Measurements from ENCODE around the gene CRYAA. TPM values are rescaled to one million over a fixed set of nuclear protein-coding genes. Genes with fewer than 3 reads are reported as not detected.

The CRYAA gene
- total and polyA plus RNA-seq, 3 experiments from 2014 or later: not detected

DNA sequence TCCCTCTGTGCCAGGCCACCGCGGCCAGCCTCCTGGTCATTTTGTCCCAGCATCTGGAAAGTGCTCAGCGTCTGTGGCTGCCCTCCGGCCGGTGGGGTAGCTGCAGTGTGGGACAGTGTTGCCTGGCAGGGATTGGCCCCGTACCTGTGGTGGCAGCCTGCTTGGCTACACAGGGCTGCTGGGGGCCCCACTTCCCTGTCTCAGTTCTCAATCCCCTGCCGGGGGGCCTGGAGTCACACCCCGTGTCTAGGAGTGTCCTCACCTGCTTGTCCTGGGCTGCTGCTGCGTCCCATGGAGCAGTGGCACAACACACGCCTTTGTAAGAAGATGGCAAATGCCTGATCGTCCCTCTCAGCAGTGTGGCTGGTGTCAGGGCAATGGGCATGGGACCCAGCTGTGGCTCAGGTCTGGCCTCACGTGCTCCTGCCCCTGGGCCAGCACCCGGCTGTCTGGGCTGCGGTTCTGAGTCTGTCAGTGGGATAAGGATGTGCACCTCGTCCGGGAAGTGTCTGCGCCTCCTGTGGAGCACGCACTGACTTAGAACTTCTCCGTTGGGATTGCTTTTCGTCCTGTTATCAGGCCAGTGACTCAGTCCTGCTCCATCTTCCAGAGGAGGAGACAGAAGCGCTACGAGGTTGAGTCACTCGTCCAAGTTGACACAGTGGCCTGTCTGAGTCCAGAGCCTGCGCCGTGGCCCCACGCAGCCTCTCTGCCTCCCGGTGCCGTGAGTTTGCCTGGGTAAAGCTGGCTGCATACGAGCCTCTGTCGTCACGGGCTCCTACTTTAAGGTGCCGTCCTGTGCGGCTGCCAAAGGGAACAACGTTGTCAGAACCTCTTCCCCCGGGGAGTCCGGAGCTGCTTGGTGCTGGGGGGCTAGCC, 41.0 kb downstream of the CRYAA start:
- no peaks in the 10 kb centered on the region for H3K36me3 ChIP-seq (ENCODE audit: insufficient read depth, low read length)
- ChIA-PET POLR2A (no interaction called here), CTCF (no interaction called here)
- no peaks in the 10 kb centered on the region for H3K9me3 ChIP-seq (ENCODE audit: low read length)
- H3K4me1 ChIP-seq (ENCODE audit: insufficient read depth, low read length): no peaks in the 10 kb centered on the region
- no peaks in the 10 kb centered on the region for H3K27me3 ChIP-seq (ENCODE audit: insufficient read depth, low read length, poor library complexity, severe bottlenecking)
- Mint-ChIP-seq H3K27me3 (peaks cover 14 to 29% of the 10 kb centered on the region in 2 donors), H3K4me1 (no peaks in the 10 kb centered on the region), H3K27ac (no peak overlapping the region), H3K36me3 (no peaks in the 10 kb centered on the region), H3K4me3 (no peak overlapping the region), H3K9me3 (peaks cover 0 to 6% (median 0%) of the 10 kb centered on the region in 5 donors)
- no peak for DNase-seq
- H3K4me3 ChIP-seq (ENCODE audit: low read length): no peak overlapping the region
- no peak overlapping the region for H3K27ac ChIP-seq (ENCODE audit: low read depth, low read length)

DNA sequence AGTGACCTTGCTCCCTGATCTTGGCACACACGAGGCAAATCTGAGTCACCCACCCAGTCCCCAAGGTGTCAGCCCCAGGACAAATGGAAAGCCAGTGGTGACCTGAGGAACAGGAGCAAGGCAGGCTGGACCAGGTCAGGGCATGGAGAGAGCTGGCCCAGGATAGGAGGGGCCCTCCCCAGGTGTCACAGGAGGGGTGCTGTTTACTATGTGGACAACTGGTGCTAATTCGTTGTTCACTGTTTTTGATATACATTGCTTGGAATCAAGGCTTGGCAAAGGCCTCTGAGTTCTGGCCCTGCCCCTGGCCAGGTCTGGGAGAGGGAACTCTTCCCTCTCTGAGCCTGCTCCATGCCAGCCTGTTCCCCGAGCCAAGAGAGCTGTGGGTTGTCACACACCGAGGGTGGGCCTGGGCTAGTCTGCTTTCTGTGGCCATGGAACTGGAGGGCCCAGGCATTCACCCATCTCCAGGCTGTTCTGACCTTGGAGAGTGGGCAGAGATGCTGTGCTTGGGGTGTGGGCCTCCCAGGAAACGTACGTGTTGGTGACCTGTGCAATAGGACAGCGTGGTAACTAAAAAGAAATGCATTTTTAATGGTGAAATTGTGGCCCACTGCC, 41.8 kb downstream of the CRYAA start:
- H3K36me3 ChIP-seq (ENCODE audit: insufficient read depth, low read length): no peaks in the 10 kb centered on the region
- Mint-ChIP-seq H3K4me3 (no peak overlapping the region), H3K4me1 (no peaks in the 10 kb centered on the region), H3K9me3 (peaks cover 0 to 6% (median 0%) of the 10 kb centered on the region in 5 donors), H3K27me3 (peaks cover 13 to 29% of the 10 kb centered on the region in 2 donors), H3K27ac (no peak overlapping the region), H3K36me3 (no peaks in the 10 kb centered on the region)
- POLR2A ChIA-PET: no interaction called here
- no peaks in the 10 kb centered on the region for H3K9me3 ChIP-seq (ENCODE audit: low read length)
- no peaks in the 10 kb centered on the region for H3K27me3 ChIP-seq (ENCODE audit: insufficient read depth, low read length, poor library complexity, severe bottlenecking)
- no peak overlapping the region for H3K27ac ChIP-seq (ENCODE audit: low read depth, low read length)
- no peak overlapping the region for H3K4me3 ChIP-seq (ENCODE audit: low read length)
- CTCF ChIA-PET: no interaction called here
- no peaks in the 10 kb centered on the region for H3K4me1 ChIP-seq (ENCODE audit: insufficient read depth, low read length)
- no peak for DNase-seq

DNA sequence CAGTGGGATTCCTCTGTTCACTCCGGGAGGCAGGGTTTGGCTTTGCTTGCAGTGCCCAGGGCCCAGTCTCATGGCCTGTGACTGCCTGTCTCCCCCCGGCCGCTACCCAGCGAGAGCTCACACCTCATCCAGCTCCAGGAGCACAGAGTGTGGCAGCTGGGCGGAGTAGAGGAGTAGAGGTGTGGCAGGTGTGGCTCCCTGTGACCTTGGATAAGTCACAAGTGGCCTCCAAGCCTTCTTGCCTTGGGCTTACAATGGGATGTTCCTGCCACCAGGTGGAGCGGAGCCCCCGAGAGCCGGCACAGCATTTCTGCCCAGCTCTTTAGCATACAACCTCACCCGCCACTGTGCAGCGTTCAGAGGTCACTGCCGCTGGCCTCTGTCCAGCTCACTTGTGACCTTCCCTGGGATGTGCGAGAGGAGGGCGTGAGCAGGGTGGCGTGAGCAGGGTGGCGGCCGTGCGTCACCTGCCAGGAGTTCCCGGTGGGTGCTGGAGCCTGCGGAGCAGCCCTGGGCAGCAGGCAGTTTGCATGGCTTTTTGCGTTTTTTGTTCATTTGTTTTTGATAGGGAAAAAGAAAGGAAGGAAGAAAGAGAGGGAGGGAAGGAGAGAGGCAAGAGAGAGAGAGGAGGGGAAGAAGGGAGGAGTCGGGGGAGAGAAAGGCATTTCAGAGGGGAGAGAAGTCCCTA, 42.4 kb downstream of the CRYAA start:
- Histone ChIP-seq H3K4me1 (ENCODE audit: insufficient read depth, low read length) (no peaks in the 10 kb centered on the region), H3K36me3 (ENCODE audit: insufficient read depth, low read length) (no peaks in the 10 kb centered on the region), H3K27ac (ENCODE audit: low read depth, low read length) (no peak overlapping the region), H3K4me3 (ENCODE audit: low read length) (no peak overlapping the region), H3K27me3 (ENCODE audit: insufficient read depth, low read length, poor library complexity, severe bottlenecking) (no peaks in the 10 kb centered on the region), H3K9me3 (ENCODE audit: low read length) (no peaks in the 10 kb centered on the region)
- H3K36me3 Mint-ChIP-seq: no peaks in the 10 kb centered on the region
- CTCF ChIA-PET: no interaction called here
- no peak for DNase-seq
- no peaks in the 10 kb centered on the region for H3K4me1 Mint-ChIP-seq
- peak overlapping the region in 1 of 8 donors; percentile 38 for H3K27ac Mint-ChIP-seq
- no peak overlapping the region for H3K4me3 Mint-ChIP-seq
- no peaks in the 10 kb centered on the region for H3K9me3 Mint-ChIP-seq
- peaks cover 8 to 25% of the 10 kb centered on the region in 2 donors for H3K27me3 Mint-ChIP-seq
- POLR2A ChIA-PET: no interaction called here

DNA sequence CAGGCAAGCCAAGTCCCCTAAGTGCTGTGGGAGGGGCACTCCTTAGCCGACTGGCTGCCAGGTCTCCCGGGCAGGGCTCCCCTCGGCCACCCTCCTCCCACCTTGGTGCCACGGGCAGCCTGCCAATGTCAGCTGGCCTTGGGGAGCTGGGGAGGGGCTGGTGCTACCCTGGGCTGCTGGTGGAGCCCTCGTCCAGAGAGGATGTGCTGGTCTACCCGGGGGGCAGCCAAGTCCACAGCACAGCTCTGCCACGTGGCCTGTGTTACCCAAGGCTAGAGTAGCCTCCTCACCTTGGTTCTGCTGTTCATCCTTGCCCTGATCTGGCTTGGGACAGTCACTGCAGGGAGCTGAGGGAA, 42.9 kb downstream of the CRYAA start:
- no peaks in the 10 kb centered on the region for H3K9me3 Mint-ChIP-seq
- CTCF ChIA-PET: no interaction called here
- Histone ChIP-seq H3K4me3 (ENCODE audit: low read length) (no peak overlapping the region), H3K27me3 (ENCODE audit: insufficient read depth, low read length, poor library complexity, severe bottlenecking) (no peaks in the 10 kb centered on the region), H3K9me3 (ENCODE audit: low read length) (no peaks in the 10 kb centered on the region), H3K4me1 (ENCODE audit: insufficient read depth, low read length) (no peaks in the 10 kb centered on the region), H3K36me3 (ENCODE audit: insufficient read depth, low read length) (no peaks in the 10 kb centered on the region), H3K27ac (ENCODE audit: low read depth, low read length) (no peak overlapping the region)
- no peaks in the 10 kb centered on the region for H3K4me1 Mint-ChIP-seq
- H3K4me3 Mint-ChIP-seq: no peak overlapping the region
- no peaks in the 10 kb centered on the region for H3K36me3 Mint-ChIP-seq
- DNase-seq: no peak
- no peak overlapping the region for H3K27ac Mint-ChIP-seq
- peaks cover 8 to 22% of the 10 kb centered on the region in 2 donors for H3K27me3 Mint-ChIP-seq
- POLR2A ChIA-PET: no interaction called here

Other genes starting within 250 kb of the CRYAA start
- gene ERVH48-1, start 243.4 kb upstream of the CRYAA start, total RNA-seq: not detected
- not detected for gene ERVH48-1, start 243.4 kb upstream of the CRYAA start, polyA plus RNA-seq
- 10 to 100 TPM; 22.8 to 22.9 TPM for gene PKNOX1, start 194.4 kb upstream of the CRYAA start, total RNA-seq
- 18.6 TPM for gene PKNOX1, start 194.4 kb upstream of the CRYAA start, polyA plus RNA-seq
- gene CBS, start 93.2 kb upstream of the CRYAA start, total RNA-seq: 1 to 10 TPM; 3.7 to 5.5 TPM
- gene CBS, start 93.2 kb upstream of the CRYAA start, polyA plus RNA-seq: not detected
- 10 to 100 TPM; 15.0 to 16.3 TPM for gene U2AF1, start 61.4 kb upstream of the CRYAA start, total RNA-seq
- gene U2AF1, start 61.4 kb upstream of the CRYAA start, polyA plus RNA-seq: 58.0 TPM

Measured in CD8-positive, alpha-beta memory T cell (primary cell).